GM23248 (cell line): ENCODE measurements around the gene NRG4.

Experiments
- EZH2 ChIP-seq: fragments of 200-600 bp; sonication (generic); IDR thresholded peaks from 2 replicates; pipeline ENCODE4 v1.6.1; 2018; ENCODE audit warnings: antibody characterized with exemption, mild to moderate bottlenecking; ENCODE audit not compliant: insufficient read depth, poor library complexity, severe bottlenecking
- EZH2phosphoT487 ChIP-seq: fragments of 200-600 bp; sonication (generic); IDR thresholded peaks from 2 replicates; pipeline ENCODE4 v1.6.1; 2018; ENCODE audit warnings: antibody characterized with exemption, moderate library complexity, mild to moderate bottlenecking, low read depth; ENCODE audit not compliant: insufficient read depth

DNA sequence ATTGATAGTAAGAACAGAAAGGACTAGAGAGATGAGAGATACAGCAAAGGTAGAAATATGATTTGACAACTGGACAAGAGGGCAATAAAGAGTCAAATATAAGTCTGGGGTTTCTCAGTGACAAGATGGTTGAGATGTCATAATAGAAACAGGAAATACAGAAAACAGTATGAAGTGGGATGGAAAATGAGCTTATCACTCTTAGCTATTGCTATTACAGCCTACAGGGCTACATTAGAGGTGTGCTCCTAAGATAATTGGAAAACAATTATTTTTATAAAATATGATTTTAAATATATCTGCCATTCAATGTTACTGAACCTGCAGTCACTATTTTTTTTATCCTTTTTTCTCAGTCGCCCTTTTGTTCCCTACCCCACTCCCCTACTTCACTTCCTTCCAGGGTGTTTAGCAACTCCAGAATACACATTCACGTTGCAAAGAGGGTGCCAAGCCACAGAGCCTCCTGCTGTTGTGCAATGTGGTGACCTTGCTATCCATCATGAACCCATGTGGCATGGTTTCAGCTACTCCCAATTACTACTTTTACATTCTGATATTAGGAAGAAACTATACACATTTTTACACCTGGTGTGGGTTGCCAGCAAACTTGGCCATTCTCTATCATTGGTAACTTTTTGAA, 6.0 kb downstream of the NRG4 start:
- TF ChIP-seq EZH2phosphoT487, result no peak
- no peak for TF ChIP-seq EZH2
